Activated CD8-positive, alpha-beta memory T cell treated with anti-CD3 and anti-CD28 coated beads for 24 hours (primary cell): ENCODE results near the gene RAB11FIP2.

Source experiments
- DNase-seq: peaks from one replicate; pipeline ENCODE4 v3.0.0-alpha.2; 2020

The RAB11FIP2 gene

GRCh38 chr10:118032564-118032963, 14.2 kb downstream of the RAB11FIP2 start:
- no peak for DNase-seq

DNA sequence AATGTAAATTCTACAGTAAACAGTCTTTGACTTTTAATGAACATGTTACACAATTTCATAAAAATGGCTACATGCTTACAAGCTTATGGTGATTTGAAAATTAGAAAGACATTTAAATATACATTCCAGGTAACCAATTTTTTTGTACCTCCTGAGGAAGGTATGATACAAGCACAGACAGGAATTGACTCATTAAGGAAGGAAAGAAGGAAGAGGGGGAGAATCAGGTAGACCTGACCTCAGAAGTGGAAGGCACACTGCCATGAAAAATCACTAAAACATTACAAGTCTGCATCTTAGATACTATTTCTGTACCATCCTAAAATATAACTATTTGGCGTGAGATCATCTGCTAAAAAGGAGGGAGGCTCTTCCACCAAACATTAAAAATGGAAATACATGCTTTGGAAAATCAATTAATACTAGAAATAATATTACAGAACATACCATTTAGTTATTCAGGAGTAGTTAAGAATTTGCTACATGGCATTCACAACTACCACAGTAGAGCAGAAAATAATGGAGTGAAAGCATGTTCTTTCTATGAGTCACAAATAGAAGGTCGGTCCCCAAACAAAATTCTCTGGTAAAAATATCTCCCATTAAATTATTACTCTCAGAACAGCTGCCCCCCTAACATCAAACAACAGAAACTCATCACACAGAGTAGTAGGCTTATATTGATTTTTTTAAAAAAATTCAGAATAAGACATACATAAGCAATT, 15.2 kb downstream of the RAB11FIP2 start:
- no peak for DNase-seq

DNA sequence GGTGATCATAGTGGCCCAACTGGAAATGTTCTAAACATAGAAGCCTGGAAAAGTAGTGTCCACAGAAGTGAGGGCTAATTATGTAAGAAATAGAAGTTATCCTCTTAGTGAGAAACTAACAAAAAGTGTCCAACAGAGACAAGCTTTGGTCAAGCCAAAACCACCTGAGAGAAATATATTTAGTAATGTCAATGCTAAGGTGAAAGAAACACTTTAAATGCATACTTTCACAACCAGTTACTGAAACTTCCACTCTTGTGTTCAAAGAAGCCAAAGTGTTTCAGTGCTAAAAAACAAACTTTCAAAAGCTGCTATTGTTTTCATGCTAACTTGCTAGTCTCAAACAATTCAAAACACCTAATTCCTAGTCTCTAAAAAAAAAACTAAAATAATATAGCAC, 18.1 kb downstream of the RAB11FIP2 start:
- no peak for DNase-seq

GRCh38 chr10:118027397-118027796, 19.3 kb downstream of the RAB11FIP2 start:
- DNase-seq = no peak

- DNase-seq = no peak
These were observed 19.8 kb downstream of the RAB11FIP2 start for GRCh38 chr10:118026936-118027335.

GRCh38 chr10:118020365-118020764, 26.4 kb downstream of the RAB11FIP2 start:
- DNase-seq = no peak

GRCh38 chr10:118017850-118018249, 28.9 kb downstream of the RAB11FIP2 start:
- no peak for DNase-seq

- DNase-seq = no peak
These were observed 29.5 kb downstream of the RAB11FIP2 start for GRCh38 chr10:118017071-118017740.

DNA sequence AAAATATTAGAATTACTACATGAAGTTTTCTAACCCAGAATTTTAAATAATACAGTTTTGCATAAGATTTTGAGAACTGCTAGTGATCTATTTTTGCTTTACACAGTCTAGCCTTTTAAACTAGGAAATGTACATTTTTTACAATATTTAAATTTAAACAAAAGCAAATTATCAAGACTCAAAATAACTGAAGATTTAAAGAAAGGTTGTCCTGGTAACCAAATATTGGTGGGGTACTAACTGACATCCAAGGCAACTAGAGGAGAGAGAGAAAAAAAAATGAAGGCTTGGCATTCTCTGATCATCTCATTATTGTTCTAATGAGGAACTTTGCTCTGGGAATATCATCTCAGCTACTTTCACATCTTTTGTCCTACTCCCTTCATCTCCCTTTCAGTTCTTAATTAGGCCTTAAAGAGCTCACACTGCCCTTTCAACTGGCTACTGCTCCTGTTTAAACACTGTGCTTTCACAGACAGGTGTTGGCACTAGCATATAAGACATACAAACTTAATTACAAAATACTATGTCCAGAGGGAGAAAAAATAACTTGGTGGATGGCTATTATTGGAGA, 33.7 kb downstream of the RAB11FIP2 start:
- DNase-seq = no peak

- DNase-seq = no peak
These were observed 39.0 kb downstream of the RAB11FIP2 start for GRCh38 chr10:118007773-118008172.

DNA sequence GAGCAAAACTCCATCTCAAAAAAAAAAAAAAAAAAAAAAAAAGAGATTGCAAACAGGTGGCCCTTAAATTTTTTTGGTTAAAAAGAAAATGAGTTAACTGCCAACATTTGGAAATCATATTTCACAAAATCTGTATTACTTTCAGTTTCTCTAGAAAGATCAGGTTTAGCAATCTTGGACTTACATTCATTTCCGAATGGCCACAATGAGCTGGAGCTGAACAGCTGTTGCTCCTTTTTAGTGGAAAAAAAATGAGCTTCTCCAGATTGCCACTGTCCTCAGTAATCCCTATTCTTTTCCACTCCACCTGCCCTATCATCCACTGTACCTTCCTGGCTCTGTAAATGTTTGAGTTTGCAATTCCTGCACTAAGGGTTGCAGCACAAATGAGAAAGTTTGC, 43.6 kb downstream of the RAB11FIP2 start:
- no peak for DNase-seq

DNA sequence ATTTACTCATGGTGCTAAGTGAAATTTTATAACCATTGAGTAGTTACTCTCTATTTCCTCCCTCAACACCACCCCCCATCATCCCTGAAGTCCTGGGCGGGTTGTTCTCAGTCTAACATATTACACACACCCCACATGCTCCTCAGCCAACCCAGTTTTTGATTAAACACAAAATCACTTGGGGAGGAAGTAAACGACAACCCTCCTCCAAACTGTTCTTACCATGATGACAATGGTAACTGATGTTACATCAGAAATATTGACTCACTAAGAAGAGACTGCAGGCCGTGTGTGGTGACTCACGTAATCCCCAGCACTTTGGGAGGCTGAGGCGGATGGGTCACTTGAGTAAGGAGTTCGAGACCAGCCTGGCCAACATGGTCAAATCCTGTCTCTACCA, 44.2 kb downstream of the RAB11FIP2 start:
- no peak for DNase-seq

DNA sequence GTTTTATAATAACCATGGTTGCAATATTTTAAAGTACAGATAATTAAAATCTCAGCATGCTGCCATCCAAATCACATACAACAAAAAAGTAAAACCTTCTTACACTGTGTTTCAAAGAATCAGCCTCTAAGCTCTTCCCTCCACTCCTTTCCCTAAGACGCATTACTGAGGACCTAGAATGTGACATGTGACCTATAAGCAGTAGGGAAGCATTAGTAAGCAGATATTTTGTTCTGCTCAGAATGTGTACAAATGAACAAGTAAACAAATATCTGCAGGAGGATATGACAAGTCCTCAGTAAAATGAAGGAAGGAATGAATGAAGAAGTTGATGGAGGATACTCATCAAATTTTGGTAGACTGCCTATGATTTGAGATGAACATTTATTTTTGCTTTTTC, 49.1 kb downstream of the RAB11FIP2 start:
- no peak for DNase-seq

DNA sequence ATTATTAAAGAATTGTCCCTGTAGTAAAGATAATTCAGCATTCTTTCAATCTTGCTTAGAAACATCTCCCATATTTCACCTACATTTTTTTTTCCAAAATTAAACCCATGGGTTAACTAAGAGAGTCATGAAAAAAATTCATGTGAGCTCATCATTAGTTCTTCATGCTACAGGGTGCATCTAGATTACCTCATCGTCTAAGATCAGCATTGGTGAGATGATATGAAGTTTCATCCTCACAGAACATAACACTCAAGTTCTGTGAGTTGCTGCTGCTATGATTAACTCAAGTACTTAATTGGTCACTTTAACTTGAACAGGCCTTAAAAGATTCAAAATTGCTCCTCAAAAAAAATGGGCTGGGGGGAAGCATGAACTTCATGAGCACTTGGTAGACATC, 50.0 kb downstream of the RAB11FIP2 start:
- DNase-seq = no peak

DNA sequence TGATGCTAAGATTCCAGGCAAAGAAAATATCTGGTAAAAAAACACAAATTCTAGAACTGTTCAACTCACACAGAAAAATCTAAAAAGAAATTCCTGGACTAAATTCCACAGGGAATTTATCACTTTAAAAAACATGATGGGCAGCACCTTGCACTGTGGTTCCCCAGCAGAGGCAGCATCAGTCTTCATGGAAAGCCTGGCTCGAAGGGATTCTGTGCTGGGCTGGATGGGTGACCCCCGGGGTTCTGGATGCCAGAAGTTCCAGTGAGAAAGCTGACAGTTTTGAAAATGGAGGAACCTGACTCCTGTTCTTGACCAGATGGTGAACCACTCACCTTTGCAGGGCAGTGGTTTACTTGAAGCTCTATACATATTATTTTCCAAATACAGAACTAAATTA, 52.0 kb downstream of the RAB11FIP2 start:
- DNase-seq = no peak

DNA sequence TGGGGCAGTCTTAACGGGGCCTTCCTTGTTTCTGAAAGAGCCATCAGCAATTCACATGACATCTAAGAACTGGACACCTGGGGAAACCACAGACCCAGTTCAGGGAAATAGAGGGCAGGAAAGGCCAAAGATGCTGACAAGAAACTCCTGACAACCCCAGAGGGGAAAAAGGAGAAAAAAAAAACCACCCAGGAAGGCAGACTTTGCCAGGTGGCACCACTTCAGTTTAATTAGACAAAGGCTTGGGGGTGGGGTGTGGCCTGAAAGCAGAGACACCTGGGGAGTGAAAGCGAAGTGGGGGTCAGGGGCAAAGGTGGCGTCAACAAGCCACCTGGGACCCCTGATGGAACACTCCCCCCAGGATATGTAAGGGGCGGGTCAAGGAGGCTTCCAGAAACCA, 53.6 kb downstream of the RAB11FIP2 start:
- DNase-seq = no peak

DNA sequence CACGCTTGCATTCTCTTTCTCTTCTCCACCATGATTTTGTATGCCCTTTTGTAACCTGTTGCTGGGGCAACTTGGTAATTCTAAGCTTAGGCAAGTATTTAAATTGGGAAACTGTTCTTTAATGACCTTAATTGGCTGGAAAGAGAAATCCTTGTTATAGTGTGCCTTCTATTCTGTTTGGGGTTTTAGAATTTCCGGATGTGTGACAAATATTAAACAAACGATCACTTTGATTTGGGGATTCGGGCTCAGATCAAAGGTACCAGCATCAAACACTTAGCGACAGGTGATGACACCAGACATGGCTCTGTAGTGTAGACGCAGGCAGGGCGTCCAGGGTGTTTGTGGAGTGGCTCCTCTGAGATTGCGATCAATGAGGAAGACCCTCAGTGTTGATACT, 55.0 kb downstream of the RAB11FIP2 start:
- no peak for DNase-seq

DNA sequence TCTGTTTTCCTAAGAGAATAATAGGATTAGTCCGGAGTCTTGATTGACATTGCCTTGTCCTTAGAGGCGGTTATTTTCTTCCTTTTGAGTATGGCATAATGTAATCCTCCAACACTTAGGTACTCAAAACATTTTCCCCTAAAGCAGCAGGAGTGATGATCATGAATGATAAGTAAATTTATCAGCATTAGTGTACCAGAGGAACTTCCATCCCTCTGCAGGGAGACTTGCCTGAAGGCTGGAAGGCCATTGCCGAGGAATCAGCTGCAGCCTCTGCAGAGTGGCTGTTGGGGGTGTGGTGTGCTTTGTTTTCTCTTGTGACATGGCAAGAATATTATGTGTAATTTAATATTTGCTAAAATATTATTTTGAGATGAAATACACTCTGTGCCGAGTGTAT, 56.8 kb downstream of the RAB11FIP2 start:
- no peak for DNase-seq

DNA sequence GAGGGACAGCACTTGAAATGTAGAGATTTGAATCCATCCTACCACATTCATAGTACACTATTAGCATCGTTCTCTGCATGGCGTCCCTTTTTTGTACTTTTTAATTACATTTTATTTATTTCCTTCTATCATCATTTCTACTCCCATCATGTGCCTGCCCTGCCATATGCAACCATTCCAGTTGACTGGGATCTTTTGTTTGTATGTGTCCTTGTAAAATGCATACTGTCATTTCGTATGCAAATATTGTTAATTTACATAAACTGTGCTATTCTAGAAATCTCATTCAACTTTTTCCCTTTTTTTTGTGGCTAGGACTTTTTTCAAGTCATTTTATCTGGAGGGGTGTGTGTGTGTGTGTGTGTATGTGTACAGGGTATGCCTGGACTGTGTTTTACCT, 57.9 kb downstream of the RAB11FIP2 start:
- DNase-seq = no peak

DNA sequence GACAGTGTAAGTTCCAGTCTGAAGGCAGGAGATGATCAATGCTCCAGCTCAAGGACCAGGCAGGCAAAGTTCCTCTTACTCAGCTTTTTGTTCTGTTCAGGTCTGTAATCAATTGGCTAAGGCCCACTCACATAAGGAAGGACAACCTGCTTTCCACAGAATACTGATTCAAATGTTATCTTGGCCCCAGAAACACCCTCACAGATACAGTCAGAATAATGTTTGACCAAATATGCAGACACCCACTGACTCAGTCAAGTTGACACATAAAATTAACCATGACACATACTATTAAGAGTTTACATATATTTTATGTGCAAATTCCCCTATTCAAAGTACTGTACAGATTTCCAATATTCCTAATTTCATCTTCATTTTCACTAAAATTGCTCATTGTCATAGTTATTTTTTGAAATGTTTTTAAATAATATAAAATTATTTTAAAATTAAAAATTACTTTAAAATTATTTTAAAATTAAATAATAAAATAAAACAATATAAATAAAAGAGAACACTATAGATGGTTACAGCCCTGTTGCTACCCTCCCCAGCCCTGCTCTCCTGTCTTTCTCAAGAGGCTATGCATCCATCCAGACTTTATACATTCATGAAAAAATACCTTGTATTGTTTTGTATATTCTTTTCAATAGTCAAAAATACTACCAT, 59.4 kb downstream of the RAB11FIP2 start:
- no peak for DNase-seq

DNA sequence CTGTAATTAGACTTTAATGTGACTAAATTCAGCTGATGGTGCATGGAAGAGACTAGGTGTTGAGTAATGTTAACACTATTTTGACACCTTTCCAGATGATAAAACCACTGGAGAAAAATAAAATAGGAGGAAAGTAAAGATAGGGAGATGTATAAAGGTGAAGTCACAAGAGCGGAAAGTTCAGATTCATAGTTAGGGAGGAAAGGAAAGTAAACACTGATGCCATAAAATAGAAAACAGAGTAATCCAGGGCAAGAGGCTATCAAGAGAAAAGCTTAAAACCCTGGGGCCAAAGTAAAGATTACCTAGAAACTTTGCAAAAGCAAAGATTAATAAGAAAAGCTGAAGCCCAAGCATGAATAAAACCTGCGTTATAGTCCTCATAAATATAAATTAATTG, 62.8 kb downstream of the RAB11FIP2 start:
- no peak for DNase-seq

DNA sequence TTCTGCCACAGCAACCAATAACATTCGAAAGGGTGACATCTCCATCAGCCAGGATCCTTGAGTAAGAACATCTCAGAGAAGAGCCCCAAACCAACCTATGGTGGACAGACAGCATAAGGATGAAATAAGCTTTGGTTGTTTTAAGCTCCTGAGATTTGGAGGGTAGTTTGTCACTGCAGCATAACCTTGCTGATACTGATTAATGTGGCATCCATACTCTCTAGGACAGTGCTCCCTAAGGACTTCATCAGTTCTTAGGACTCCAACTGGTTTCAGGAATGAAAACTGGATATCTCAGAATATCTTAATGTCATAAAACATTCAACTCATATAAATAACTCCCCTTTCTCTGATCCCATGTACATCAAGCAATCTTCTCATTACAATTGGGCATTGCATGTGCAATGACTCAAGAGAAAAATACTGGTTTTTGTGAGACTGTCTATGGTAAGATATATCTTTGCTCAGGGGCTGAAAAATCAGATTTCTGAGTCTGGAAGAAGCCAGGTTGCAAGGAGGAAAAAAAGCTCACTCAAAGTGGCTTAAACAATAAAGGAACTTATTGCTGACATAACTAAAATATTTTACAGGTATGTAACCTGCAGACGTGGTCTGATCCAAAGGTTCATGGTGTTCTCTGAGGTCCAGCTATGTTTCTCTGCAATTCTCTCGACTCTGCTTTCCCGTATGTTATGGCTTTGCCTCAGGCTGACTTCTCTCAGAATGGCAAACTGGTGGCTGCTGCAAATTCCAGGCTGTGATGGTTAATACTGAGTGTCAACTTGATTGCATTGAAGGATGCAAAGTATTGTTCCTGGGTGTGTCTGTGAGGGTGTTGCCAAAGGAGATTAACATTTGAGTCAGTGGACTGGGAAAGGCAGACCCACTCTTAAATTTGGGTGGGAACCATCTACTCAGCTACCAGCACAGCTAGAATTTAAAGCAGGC, 65.7 kb downstream of the RAB11FIP2 start:
- DNase-seq = no peak

DNA sequence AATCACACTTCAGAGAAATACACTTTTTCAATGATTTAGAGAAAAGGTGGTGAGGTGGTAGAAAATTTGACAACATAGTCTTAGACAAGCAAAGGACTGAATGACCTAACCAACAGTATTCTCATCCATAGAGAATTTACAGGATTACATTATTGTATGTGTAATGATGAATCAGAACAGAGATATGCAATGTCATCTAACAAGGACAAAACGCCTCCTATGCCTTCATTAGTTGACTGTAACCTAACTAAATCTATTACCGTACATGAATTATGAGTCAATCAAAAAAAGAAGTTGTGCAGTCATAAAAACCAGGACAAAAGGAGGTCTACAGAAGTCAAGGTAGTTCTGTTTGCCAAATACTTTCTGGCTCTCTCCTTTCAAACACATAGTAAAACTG, 66.5 kb downstream of the RAB11FIP2 start:
- no peak for DNase-seq
